MCF 10A (cell line): ENCODE data around the gene MARS1. TPM values are rescaled to one million over a fixed set of nuclear protein-coding genes. Genes with fewer than 3 reads are reported as not detected.

ENCODE experiments used
- BruUV-seq: library from RNA; stranded (reverse); fragments of 400-500 nt; replicated peaks from 2 replicates; lab custom pipeline; 2021; lab: Mats Ljungman, UMichigan
- CTCF ChIA-PET: fragments of 300-600 bp; sonication (Branson Sonifier 250); formaldehyde crosslinking; extraction: SDS; loops from one replicate; lab custom pipeline; 2021; ENCODE audit warnings: antibody characterized with exemption, inconsistent platforms; lab: Yijun Ruan, JAX
- POLR2A ChIA-PET: fragments of 300-600, 350-650 bp; sonication (Branson Sonifier 250); formaldehyde crosslinking; extraction: SDS; loops from one replicate; lab custom pipeline; 2020; ENCODE audit warnings: antibody characterized with exemption, inconsistent platforms; lab: Yijun Ruan, JAX
- DNase-seq: peaks from one replicate; pipeline ENCODE4 v3.0.0-alpha.2; 2018; ENCODE audit not compliant: unreplicated experiment
- H3K27ac Mint-ChIP-seq: one replicate; pipeline ENCODE4 v1.8.0; 2022; ENCODE audit warnings: mild to moderate bottlenecking, low read depth, mixed read lengths; ENCODE audit not compliant: unreplicated experiment
- H3K27me3 Mint-ChIP-seq: one replicate; pipeline ENCODE4 v1.8.0; 2022; ENCODE audit warnings: mixed read lengths; ENCODE audit not compliant: insufficient read depth, unreplicated experiment
- H3K36me3 Mint-ChIP-seq: one replicate; pipeline ENCODE4 v1.8.0; 2022; ENCODE audit warnings: mild to moderate bottlenecking, moderate library complexity, mixed read lengths; ENCODE audit not compliant: insufficient read depth, unreplicated experiment
- H3K4me1 Mint-ChIP-seq: one replicate; pipeline ENCODE4 v1.8.0; 2022; ENCODE audit warnings: mixed read lengths; ENCODE audit not compliant: insufficient read depth, unreplicated experiment
- H3K4me3 Mint-ChIP-seq: one replicate; pipeline ENCODE4 v1.8.0; 2022; ENCODE audit warnings: mild to moderate bottlenecking, moderate library complexity, mixed read lengths; ENCODE audit not compliant: unreplicated experiment
- H3K9me3 Mint-ChIP-seq: one replicate; pipeline ENCODE4 v1.8.0; 2022; ENCODE audit warnings: mixed read lengths; ENCODE audit not compliant: unreplicated experiment
- intact Hi-C: fragments of 100-400 bp; cut with micrococcal nuclease; formaldehyde crosslinking; loops from 2 replicates; pipeline ENCODE4 v1.14.1; 2022
- total RNA-seq: library from RNA; stranded (reverse); gene quantifications from 2 replicates; pipeline ENCODE4 v1.2.3, GENCODE V29; 2022
- TF ChIP-seq, protein P1 (sequence below): fragments of 200-600 bp; IDR thresholded peaks from one replicate; pipeline ENCODE4 v1.8.0; 2022; ENCODE audit warnings: antibody characterized with exemption, mild to moderate bottlenecking; ENCODE audit not compliant: unreplicated experiment

Gene MARS1
- total RNA-seq, 1 experiment from 2014 or later: 762 TPM

DNA sequence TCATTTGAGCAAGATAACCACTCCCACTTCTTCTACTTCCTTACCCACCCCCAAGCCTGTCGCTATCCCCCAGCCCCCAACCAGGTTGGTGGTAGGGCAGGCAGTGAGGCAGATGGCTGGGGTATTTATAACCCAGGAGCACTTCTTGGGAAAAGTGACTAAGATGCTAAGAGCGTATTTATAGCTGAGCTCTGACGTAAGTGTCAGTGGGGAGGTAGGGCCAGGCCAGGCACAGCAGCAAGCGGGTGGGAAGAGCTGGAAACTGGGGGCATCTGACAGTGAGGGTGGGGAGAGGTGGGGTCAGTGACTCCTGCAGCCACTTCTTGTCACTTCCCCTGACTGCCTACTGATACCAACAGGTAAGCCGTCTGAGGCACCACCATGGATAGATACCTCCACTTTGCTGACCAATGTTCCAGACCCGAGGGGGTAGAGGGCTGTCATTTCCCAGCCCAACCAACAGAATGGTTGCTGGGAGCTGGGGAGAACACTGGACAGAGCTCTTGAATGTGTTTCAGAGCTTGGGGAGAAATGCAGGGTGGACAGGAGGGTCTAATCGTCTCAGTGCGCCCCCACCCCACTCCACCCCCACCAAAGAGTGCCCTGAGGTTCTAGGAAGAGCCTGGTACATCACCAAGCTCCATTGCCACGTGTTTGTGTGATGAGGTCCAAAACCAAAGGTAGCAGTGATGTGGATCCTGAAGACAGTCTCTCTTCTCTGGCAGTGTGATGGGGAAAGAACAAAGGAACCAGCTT, 35.5 kb upstream of the MARS1 start:
- DNase-seq: peak; percentile 55
- Mint-ChIP-seq H3K27ac (no peak overlapping the region), H3K27me3 (no peaks in the 10 kb centered on the region), H3K4me1 (peaks cover 29% of the 10 kb centered on the region), H3K9me3 (no peaks in the 10 kb centered on the region), H3K4me3 (no peak overlapping the region), H3K36me3 (no peaks in the 10 kb centered on the region)
- intact Hi-C loops: loop anchor here (2.0 kb wide), 1 partner anchor 240 kb away; no protein-coding TSS in a partner anchor
- TF ChIP-seq, protein P1, sequence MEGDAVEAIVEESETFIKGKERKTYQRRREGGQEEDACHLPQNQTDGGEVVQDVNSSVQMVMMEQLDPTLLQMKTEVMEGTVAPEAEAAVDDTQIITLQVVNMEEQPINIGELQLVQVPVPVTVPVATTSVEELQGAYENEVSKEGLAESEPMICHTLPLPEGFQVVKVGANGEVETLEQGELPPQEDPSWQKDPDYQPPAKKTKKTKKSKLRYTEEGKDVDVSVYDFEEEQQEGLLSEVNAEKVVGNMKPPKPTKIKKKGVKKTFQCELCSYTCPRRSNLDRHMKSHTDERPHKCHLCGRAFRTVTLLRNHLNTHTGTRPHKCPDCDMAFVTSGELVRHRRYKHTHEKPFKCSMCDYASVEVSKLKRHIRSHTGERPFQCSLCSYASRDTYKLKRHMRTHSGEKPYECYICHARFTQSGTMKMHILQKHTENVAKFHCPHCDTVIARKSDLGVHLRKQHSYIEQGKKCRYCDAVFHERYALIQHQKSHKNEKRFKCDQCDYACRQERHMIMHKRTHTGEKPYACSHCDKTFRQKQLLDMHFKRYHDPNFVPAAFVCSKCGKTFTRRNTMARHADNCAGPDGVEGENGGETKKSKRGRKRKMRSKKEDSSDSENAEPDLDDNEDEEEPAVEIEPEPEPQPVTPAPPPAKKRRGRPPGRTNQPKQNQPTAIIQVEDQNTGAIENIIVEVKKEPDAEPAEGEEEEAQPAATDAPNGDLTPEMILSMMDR: no peak
- CTCF ChIA-PET: interaction anchor here (0.5 to 9.6 kb wide), 59 partner anchors 10 to 1642 kb away, joined by 3 to 178 read pairs (median 6); partner anchors contain the start of genes INHBC and SHMT2
- BruUV-seq: no TSS peak
- POLR2A ChIA-PET: interaction anchor here (0.5 to 2.7 kb wide), 8 partner anchors 11 to 149 kb away, joined by 3 to 13 read pairs (median 4); no protein-coding TSS in a partner anchor

DNA sequence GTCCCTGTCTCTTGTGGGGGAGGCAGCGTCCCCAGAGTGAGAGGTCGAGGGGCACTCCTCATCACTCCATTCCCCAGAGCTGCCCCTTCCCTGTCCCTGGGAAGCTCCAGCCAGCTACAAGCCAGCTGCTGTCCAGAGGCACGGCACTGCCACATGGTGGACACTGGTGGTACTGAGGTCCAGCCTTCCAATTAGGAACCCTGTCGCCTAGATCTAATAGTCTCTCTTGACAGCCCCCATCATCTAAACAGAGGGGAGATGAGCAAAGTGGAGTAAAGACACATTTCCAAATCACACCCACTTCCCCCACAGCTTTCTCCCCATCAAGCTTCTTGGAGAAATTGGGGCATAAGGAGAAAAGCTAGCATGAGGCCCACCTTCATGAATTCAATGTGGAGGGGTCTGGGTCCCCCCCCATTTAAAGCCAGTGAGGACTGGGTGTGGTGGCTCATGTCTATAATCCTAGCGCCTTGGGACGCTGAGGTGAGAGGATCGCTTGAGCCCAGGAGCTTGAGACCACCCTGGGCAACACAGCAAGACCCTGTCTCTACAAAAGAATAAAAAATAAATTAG, 34.8 kb upstream of the MARS1 start:
- DNase-seq: peak; percentile 78
- Mint-ChIP-seq H3K4me3 (no peak overlapping the region), H3K9me3 (no peaks in the 10 kb centered on the region), H3K4me1 (peaks cover 29% of the 10 kb centered on the region), H3K27me3 (no peaks in the 10 kb centered on the region), H3K36me3 (no peaks in the 10 kb centered on the region), H3K27ac (no peak overlapping the region)
- BruUV-seq: no TSS peak
- TF ChIP-seq, protein P1: peak; percentile 88
- intact Hi-C loops: loop anchor here (1.0 to 2.0 kb wide), 3 partner anchors 146 to 240 kb away; no protein-coding TSS in a partner anchor
- ChIA-PET POLR2A (interaction anchor here (0.5 to 2.7 kb wide), 9 partner anchors 10 to 150 kb away, joined by 3 to 13 read pairs (median 4); no protein-coding TSS in a partner anchor), CTCF (interaction anchor here (0.5 to 9.6 kb wide), 63 partner anchors 10 to 1643 kb away, joined by 3 to 178 read pairs (median 6); partner anchors contain the start of genes ARHGAP9 and INHBC)

DNA sequence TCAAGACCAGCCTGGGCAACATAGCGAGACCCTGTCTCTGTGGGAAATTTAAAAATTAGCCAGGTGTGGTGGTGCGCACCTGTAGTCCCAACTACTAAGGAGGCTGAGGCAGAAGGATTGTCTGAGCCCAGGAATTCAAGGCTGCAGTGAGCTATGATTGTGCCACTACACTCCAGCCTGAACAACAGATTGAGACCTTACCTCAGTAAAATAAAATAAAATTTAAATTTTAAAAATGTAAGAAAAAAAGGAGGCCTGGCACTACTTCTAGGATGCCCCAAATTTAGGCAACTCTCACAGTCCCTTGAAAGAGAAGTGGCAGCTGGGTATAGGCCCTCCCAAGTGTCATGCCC, 33.7 kb upstream of the MARS1 start:
- Mint-ChIP-seq H3K9me3 (no peaks in the 10 kb centered on the region), H3K4me3 (no peak overlapping the region), H3K4me1 (peaks cover 35% of the 10 kb centered on the region), H3K27ac (no peak overlapping the region), H3K27me3 (no peaks in the 10 kb centered on the region), H3K36me3 (peaks cover 2% of the 10 kb centered on the region)
- BruUV-seq: TSS peak; percentile 10
- TF ChIP-seq, protein P1: no peak
- no peak for DNase-seq
- ChIA-PET CTCF (interaction anchor here (0.6 to 9.6 kb wide), 25 partner anchors 9 to 442 kb away, joined by 3 to 178 read pairs (median 10); partner anchors contain the start of gene ARHGAP9), POLR2A (interaction anchor here (2.3 to 2.7 kb wide), 2 partner anchors 22 to 147 kb away, joined by 7 to 13 read pairs; no protein-coding TSS in a partner anchor)
- intact Hi-C loops: no loop called here
